GM21367 (cell line): ENCODE data around the gene AK5.

Experiments
- ATAC-seq: cut with Tn5 transposase; IDR thresholded peaks from one replicate; pipeline ENCODE4 v1.9.1; 2021; ENCODE audit not compliant: unreplicated experiment

The AK5 gene

GRCh38 chr1:77434967-77435366 lies 153.1 kb downstream of the AK5 start:
- ATAC-seq: no peak

- no peak for ATAC-seq
Measured at GRCh38 chr1:77438236-77438913, 156.6 kb downstream of the AK5 start.

GRCh38 chr1:77446841-77447555 lies 165.2 kb downstream of the AK5 start:
- no peak for ATAC-seq

GRCh38 chr1:77447669-77448068 lies 165.8 kb downstream of the AK5 start:
- no peak for ATAC-seq

- no peak for ATAC-seq
Measured at GRCh38 chr1:77459881-77460280, 178.1 kb downstream of the AK5 start.

- ATAC-seq: no peak
Measured at GRCh38 chr1:77461691-77462090, 179.9 kb downstream of the AK5 start.

GRCh38 chr1:77463216-77463615 lies 181.4 kb downstream of the AK5 start:
- no peak for ATAC-seq

- no peak for ATAC-seq
Measured at GRCh38 chr1:77465139-77465538, 183.3 kb downstream of the AK5 start.

- ATAC-seq: no peak
Measured at GRCh38 chr1:77465922-77466321, 184.1 kb downstream of the AK5 start.

GRCh38 chr1:77467021-77467595 lies 185.3 kb downstream of the AK5 start:
- no peak for ATAC-seq

GRCh38 chr1:77467741-77468140 lies 185.9 kb downstream of the AK5 start:
- ATAC-seq: no peak

- ATAC-seq: no peak
Measured at GRCh38 chr1:77468257-77468948, 186.6 kb downstream of the AK5 start.

GRCh38 chr1:77468949-77469710 lies 187.3 kb downstream of the AK5 start:
- ATAC-seq: no peak

- no peak for ATAC-seq
Measured at GRCh38 chr1:77471691-77472090, 189.9 kb downstream of the AK5 start.

- no peak for ATAC-seq
Measured at GRCh38 chr1:77473690-77474089, 191.9 kb downstream of the AK5 start.

- no peak for ATAC-seq
Measured at GRCh38 chr1:77475641-77476040, 193.8 kb downstream of the AK5 start.

- ATAC-seq: no peak
Measured at GRCh38 chr1:77476475-77476874, 194.7 kb downstream of the AK5 start.

- no peak for ATAC-seq
Measured at GRCh38 chr1:77484334-77484733, 202.5 kb downstream of the AK5 start.

GRCh38 chr1:77484926-77485325 lies 203.1 kb downstream of the AK5 start:
- no peak for ATAC-seq

GRCh38 chr1:77487631-77488030 lies 205.8 kb downstream of the AK5 start:
- ATAC-seq: no peak

GRCh38 chr1:77489910-77490309 lies 208.1 kb downstream of the AK5 start:
- ATAC-seq: no peak
